ENCODE measurements around the gene PRKN. TPM values are rescaled to one million over a fixed set of nuclear protein-coding genes. Genes with fewer than 3 reads are reported as not detected.

PRKN gene
- total RNA-seq, 1 donor from 2014 or later: 5.7 TPM

DNA sequence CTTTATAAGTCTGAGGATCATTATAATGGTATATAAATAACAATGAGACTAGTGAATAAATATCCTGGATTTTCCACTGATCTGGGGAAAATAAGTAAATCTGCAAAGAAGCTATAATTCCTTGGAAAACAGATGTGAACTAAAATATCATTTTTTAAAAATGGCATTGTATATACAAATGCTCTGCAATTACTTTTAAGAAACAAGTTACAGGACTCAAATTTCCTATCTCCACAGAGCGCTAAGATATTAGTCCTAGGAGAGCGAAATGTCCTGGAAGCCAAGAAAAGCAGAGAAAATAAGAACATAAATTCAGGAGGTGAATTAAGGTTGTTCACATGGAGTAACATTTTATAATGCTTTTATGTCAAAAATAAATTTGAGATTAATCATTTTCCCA lies 61.3 kb downstream of the PRKN start:
- no peak for DNase-seq (ENCODE audit: low spot score)
- Mint-ChIP-seq H3K9me3 (ENCODE audit: low read depth) (peaks cover 19% of the 10 kb centered on the region), H3K36me3 (ENCODE audit: low read depth) (no peaks in the 10 kb centered on the region), H3K4me1 (ENCODE audit: low read depth) (peaks cover 12% of the 10 kb centered on the region), H3K27me3 (ENCODE audit: low read depth) (no peaks in the 10 kb centered on the region), H3K27ac (ENCODE audit: unreplicated experiment) (no peak overlapping the region), H3K4me3 (ENCODE audit: unreplicated experiment) (no peak overlapping the region)
- TF ChIP-seq, protein P1, sequence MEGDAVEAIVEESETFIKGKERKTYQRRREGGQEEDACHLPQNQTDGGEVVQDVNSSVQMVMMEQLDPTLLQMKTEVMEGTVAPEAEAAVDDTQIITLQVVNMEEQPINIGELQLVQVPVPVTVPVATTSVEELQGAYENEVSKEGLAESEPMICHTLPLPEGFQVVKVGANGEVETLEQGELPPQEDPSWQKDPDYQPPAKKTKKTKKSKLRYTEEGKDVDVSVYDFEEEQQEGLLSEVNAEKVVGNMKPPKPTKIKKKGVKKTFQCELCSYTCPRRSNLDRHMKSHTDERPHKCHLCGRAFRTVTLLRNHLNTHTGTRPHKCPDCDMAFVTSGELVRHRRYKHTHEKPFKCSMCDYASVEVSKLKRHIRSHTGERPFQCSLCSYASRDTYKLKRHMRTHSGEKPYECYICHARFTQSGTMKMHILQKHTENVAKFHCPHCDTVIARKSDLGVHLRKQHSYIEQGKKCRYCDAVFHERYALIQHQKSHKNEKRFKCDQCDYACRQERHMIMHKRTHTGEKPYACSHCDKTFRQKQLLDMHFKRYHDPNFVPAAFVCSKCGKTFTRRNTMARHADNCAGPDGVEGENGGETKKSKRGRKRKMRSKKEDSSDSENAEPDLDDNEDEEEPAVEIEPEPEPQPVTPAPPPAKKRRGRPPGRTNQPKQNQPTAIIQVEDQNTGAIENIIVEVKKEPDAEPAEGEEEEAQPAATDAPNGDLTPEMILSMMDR (IDR thresholded peaks at IDR 0.05): no peak

DNA sequence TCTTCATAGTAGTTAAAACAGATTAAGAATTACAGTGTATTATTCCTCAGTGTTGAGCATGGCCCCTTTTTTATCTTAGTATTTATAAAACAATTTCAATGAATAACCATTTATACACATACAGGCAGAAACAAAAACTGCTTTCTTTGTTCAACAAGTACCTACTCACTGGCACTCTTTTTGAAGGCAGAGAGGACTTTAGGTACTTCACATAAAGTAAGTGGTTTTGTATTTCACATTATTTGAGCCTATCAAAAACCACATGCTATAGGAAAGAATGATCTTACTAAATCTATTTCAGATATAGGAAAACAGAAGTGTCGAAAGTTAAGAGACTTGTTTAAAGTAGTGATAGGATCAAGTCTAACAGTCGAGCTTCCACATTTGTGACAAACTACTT lies 73.8 kb downstream of the PRKN start:
- DNase-seq (ENCODE audit: low spot score): no peak
- no peaks in the 10 kb centered on the region for H3K27me3 Mint-ChIP-seq (ENCODE audit: low read depth)
- no peaks in the 10 kb centered on the region for H3K4me1 Mint-ChIP-seq (ENCODE audit: low read depth)
- no peaks in the 10 kb centered on the region for H3K36me3 Mint-ChIP-seq (ENCODE audit: low read depth)
- H3K27ac Mint-ChIP-seq (ENCODE audit: unreplicated experiment): no peak overlapping the region
- no peaks in the 10 kb centered on the region for H3K9me3 Mint-ChIP-seq (ENCODE audit: low read depth)
- TF ChIP-seq, protein P1 (IDR thresholded peaks at IDR 0.05): no peak
- H3K4me3 Mint-ChIP-seq (ENCODE audit: unreplicated experiment): no peak overlapping the region

DNA sequence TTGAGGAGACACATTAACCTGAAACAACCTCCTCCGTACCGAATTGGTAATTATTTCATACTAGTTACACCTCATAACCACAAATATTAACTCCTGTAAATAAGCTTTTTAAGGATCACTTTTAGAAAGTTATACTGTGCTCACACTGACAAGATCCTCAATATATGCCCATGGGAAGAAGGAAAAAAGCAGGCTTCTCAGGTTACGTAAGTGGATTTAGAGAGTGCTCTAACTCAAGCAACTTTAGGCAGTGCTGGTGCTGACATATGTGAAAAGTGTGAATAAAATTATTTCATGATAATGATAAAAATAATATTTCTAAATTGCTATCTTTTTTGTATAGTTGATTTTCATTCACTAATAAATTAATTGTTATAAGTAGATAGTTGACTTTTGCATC lies 76.1 kb downstream of the PRKN start:
- no peaks in the 10 kb centered on the region for H3K9me3 Mint-ChIP-seq (ENCODE audit: low read depth)
- no peak overlapping the region for H3K27ac Mint-ChIP-seq (ENCODE audit: unreplicated experiment)
- DNase-seq (ENCODE audit: low spot score): no peak
- H3K4me3 Mint-ChIP-seq (ENCODE audit: unreplicated experiment): no peak overlapping the region
- peaks cover 3% of the 10 kb centered on the region for H3K4me1 Mint-ChIP-seq (ENCODE audit: low read depth)
- no peaks in the 10 kb centered on the region for H3K36me3 Mint-ChIP-seq (ENCODE audit: low read depth)
- TF ChIP-seq, protein P1 (IDR thresholded peaks at IDR 0.05): no peak
- H3K27me3 Mint-ChIP-seq (ENCODE audit: low read depth): no peaks in the 10 kb centered on the region

DNA sequence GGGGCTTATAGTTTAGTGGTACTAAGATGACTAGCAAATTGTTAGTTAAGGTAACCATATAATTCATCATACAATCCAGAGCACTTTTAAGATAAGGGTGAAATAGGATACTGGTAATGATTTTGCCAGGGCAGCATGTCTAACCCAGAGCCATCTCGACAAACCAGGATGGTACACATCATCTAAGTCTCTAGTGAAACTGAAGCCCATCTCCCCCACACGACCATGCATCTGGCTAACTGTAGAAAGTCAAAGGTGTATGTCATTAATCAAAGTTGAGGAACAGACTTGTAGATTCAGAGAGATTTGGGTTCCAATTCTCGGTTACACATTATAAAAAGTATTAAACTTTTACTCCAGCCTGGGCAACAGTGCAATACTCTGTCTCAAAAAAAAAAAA lies 78.3 kb downstream of the PRKN start:
- TF ChIP-seq, protein P1 (IDR thresholded peaks at IDR 0.05): no peak
- H3K4me1 Mint-ChIP-seq (ENCODE audit: low read depth): peaks cover 3% of the 10 kb centered on the region
- no peaks in the 10 kb centered on the region for H3K9me3 Mint-ChIP-seq (ENCODE audit: low read depth)
- no peak overlapping the region for H3K4me3 Mint-ChIP-seq (ENCODE audit: unreplicated experiment)
- no peaks in the 10 kb centered on the region for H3K36me3 Mint-ChIP-seq (ENCODE audit: low read depth)
- DNase-seq (ENCODE audit: low spot score): no peak
- no peak overlapping the region for H3K27ac Mint-ChIP-seq (ENCODE audit: unreplicated experiment)
- H3K27me3 Mint-ChIP-seq (ENCODE audit: low read depth): no peaks in the 10 kb centered on the region

DNA sequence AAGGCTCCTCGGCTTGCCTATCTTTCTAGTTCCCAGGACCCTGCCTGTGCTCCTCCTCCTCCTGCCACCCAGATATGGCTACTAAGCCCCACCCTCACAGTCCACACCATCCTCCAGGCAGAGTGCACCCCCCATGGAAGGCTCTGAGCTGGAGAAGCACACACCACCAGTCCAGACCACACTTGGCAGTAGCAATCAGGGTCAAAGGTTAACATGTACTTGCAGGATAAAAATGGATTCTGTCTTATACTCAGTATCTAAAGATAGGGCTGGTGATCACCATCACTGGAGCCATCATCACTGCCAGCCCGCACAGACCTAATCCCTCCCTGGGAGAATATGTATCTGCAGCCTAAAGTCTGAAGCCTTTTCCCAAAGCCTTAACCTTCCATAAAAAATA lies 83.4 kb downstream of the PRKN start:
- TF ChIP-seq, protein P1 (IDR thresholded peaks at IDR 0.05): no peak
- H3K27me3 Mint-ChIP-seq (ENCODE audit: low read depth): no peaks in the 10 kb centered on the region
- H3K27ac Mint-ChIP-seq (ENCODE audit: unreplicated experiment): no peak overlapping the region
- DNase-seq (ENCODE audit: low spot score): no peak
- H3K9me3 Mint-ChIP-seq (ENCODE audit: low read depth): no peaks in the 10 kb centered on the region
- no peak overlapping the region for H3K4me3 Mint-ChIP-seq (ENCODE audit: unreplicated experiment)
- no peaks in the 10 kb centered on the region for H3K36me3 Mint-ChIP-seq (ENCODE audit: low read depth)
- H3K4me1 Mint-ChIP-seq (ENCODE audit: low read depth): peaks cover 3% of the 10 kb centered on the region
